ENCODE measurements around the gene CALU. TPM values are rescaled to one million over a fixed set of nuclear protein-coding genes. Genes with fewer than 3 reads are reported as not detected.

CALU gene
- total and polyA plus RNA-seq, 10 donors = 7.9 to 98.8 (median 58.9) TPM

- TF ChIP-seq POLR2AphosphoS5 (IDR thresholded peaks at IDR 0.05) (no peak), CTCF (IDR thresholded peaks at IDR 0.05 in 8 of 11, conservative IDR thresholded peaks at IDR 0.05 in 3 of 11) (no peak), POLR2A (IDR thresholded peaks at IDR 0.05) (no peak)
- 89 to 100% (median 94%) methylated on average over 3 of the region's 3 CpGs for WGBS, 5 donors
- no peaks in the 10 kb centered on the region for H3K27me3 ChIP-seq (replicated peaks in 1 of 7)
- H3K4me1 ChIP-seq = peaks cover 0 to 13% (median 4%) of the 10 kb centered on the region in 6 donors
- intact Hi-C loops (cut with DNase I; ENCODE audit: low total_unique reads) = no loop called here
- H3K9me3 ChIP-seq = no peaks in the 10 kb centered on the region
- H3K4me3 ChIP-seq = no peak overlapping the region
- DNase-seq = no peak
- no peak overlapping the region for H3K27ac ChIP-seq
- H3K36me3 ChIP-seq = peaks cover 0 to 4% (median 0%) of the 10 kb centered on the region in 6 donors
These were observed 71.8 kb downstream of the CALU start for GRCh38 chr7:128810997-128811396.

DNA sequence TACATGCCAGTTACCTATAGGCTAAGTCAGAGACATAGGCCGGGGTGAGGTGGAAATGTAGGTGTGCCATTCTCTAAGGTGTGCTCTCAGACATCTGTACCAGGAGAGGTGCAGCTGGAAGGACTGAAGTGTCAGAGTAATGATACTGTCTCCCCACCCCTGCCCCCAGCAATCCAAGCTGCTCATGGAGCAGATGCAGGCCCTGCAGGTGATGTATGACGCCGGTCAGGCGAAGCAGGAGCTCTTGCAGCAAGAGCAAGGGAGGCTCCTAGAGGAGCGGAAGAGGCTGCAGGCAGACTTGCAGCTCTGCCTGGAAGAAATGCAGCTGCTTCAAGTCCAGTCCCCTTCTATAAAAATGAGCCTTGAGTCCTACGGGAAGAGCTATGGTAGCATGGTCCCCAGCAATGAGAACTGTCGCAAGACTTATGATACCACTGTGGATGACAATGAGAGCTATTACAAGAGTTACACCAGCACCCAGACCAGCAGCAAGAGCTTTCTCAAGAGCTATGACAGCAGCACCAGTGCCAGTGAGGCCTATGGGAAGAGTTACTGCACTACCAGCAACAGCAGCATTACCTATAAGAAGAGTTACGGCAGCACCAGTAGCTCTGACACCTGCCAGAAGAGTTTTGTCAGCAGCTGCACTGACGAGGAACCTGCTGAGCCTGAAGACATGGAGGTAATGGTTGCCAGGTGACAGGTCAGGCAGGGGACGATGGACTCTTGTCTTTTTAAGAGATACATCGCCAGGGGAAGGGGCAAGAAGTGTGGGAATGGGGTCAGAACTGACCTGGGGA, 72.7 kb downstream of the CALU start:
- intact Hi-C loops (cut with DNase I; ENCODE audit: low total_unique reads) = no loop called here

GRCh38 chr7:128812514-128813168, 73.5 kb downstream of the CALU start:
- intact Hi-C loops (cut with DNase I; ENCODE audit: low total_unique reads) = no loop called here
- Histone ChIP-seq H3K36me3 (no peaks in the 10 kb centered on the region), H3K4me1 (peaks cover 0 to 13% (median 4%) of the 10 kb centered on the region in 6 donors), H3K27me3 (replicated peaks in 1 of 7) (no peaks in the 10 kb centered on the region), H3K4me3 (no peak overlapping the region), H3K27ac (no peak overlapping the region), H3K9me3 (no peaks in the 10 kb centered on the region)
- TF ChIP-seq CTCF (IDR thresholded peaks at IDR 0.05 in 8 of 11, conservative IDR thresholded peaks at IDR 0.05 in 3 of 11) (no peak), POLR2AphosphoS5 (IDR thresholded peaks at IDR 0.05) (peak in 1 of 3 donors; percentile 37)
- WGBS, 5 donors = 46 to 67% (median 54%) methylated on average over 11 of the region's 11 CpGs
- DNase-seq = peak; percentile 78

More for the DNA sequence above, 72.7 kb downstream of the CALU start:
- peaks cover 0 to under 1% (median 0%) of the 10 kb centered on the region in 6 donors for H3K36me3 ChIP-seq
- H3K4me1 ChIP-seq = peaks cover 0 to 13% (median 4%) of the 10 kb centered on the region in 6 donors
- H3K4me3 ChIP-seq = no peak overlapping the region
- no peaks in the 10 kb centered on the region for H3K27me3 ChIP-seq (replicated peaks in 1 of 7)
- DNase-seq = no peak
- H3K27ac ChIP-seq = no peak overlapping the region
- WGBS, 5 donors = 84 to 95% (median 91%) methylated on average over 11 of the region's 11 CpGs
- TF ChIP-seq POLR2A (IDR thresholded peaks at IDR 0.05) = no peak
- no peak for TF ChIP-seq CTCF (IDR thresholded peaks at IDR 0.05 in 8 of 11, conservative IDR thresholded peaks at IDR 0.05 in 3 of 11)
- no peaks in the 10 kb centered on the region for H3K9me3 ChIP-seq

DNA sequence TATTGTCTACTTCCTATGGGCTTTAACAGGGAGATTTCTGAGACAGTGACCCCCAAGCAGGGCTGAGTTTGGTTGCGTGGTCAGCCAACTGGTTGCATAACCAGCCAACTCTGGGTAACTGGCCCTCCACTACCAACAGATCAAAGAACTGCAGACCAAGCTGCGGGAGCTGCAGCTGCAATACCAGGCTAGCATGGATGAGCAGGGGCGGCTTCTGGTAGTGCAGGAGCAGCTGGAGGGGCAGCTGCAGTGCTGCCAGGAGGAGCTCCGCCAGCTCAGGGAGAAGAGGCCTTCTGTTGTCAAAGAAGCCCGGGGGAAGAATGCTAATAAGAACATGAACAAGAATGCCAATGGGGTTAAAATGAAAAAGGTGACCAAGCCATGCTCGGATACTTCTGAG, 75.3 kb downstream of the CALU start:
- no peak for DNase-seq
- TF ChIP-seq POLR2AphosphoS5 (IDR thresholded peaks at IDR 0.05) = no peak
- no peak for TF ChIP-seq POLR2A (IDR thresholded peaks at IDR 0.05)
- TF ChIP-seq CTCF (IDR thresholded peaks at IDR 0.05 in 8 of 11, conservative IDR thresholded peaks at IDR 0.05 in 3 of 11) = no peak
- intact Hi-C loops (cut with DNase I; ENCODE audit: low total_unique reads) = no loop called here
- Histone ChIP-seq H3K36me3 (no peaks in the 10 kb centered on the region), H3K4me3 (no peak overlapping the region), H3K4me1 (peaks cover 0 to 13% (median 4%) of the 10 kb centered on the region in 6 donors), H3K9me3 (no peaks in the 10 kb centered on the region), H3K27ac (no peak overlapping the region), H3K27me3 (replicated peaks in 1 of 7) (no peaks in the 10 kb centered on the region)
- WGBS, 5 donors = 83 to 96% (median 87%) methylated on average over 6 of the region's 6 CpGs

Data from spleen (tissue), 11 donors.